Measurements from ENCODE around the gene DSCAM. TPM values are rescaled to one million over a fixed set of nuclear protein-coding genes. Genes with fewer than 3 reads are reported as not detected.
A peak's percentile ranks its signal among the peaks of the same experiment; 100 is the strongest.

Gene DSCAM
- total RNA-seq, 1 donor: not detected

DNA sequence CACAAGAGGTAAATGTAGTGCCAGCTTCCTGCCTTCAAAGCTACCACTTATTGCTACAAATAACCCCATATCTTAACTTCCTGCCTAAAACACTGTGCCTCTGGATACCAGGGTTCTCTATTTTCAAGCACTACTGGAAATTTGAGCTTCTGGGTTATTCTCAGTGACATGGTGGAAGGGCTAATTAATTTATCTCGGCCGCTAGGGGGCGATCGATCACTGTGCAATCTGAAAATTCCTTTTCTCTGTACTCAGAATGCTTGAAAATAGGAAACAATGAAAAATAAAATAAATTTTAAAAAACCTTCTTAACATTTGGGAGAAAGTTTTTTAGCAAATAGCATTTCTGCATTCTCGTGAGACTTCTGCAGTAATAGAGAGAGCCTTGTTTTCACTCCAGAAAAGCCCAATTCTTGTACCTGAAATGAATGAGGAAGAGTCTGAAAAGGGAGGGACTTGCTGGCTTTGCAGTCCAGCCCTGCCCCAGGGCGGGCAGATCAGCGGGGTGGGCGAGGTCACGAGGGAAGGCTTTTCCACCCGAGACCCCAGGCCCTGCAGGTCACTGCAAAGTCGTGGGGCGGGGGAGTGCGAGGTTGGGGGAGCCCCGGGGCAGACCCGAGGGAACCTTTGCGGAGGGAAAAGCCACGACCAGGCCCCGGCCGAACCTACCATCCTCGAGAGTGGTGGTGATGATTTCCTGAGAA is 703.0 kb downstream of the DSCAM start:
- DNase-seq (ENCODE audit: low read depth): peak; percentile 13

DNA sequence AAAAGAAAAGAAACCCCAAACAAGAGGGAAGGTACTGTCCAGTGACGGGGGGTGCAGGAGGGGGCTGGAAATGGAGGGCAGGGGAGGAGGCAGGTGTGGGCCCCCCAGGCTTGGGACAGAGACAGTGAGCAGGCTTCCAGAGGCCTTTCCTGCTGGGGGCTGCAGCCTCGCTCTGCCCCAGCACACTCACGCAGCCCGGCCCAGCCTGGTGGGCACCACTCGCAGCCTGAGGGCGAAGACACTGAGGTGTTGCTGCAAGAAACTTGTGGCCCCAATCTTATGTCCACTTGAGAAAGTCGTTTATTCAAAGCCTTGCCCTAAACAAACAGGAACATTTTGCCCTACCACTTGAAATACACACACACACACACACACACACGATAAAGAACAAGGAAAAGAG is 705.3 kb downstream of the DSCAM start:
- TF ChIP-seq, protein P1, sequence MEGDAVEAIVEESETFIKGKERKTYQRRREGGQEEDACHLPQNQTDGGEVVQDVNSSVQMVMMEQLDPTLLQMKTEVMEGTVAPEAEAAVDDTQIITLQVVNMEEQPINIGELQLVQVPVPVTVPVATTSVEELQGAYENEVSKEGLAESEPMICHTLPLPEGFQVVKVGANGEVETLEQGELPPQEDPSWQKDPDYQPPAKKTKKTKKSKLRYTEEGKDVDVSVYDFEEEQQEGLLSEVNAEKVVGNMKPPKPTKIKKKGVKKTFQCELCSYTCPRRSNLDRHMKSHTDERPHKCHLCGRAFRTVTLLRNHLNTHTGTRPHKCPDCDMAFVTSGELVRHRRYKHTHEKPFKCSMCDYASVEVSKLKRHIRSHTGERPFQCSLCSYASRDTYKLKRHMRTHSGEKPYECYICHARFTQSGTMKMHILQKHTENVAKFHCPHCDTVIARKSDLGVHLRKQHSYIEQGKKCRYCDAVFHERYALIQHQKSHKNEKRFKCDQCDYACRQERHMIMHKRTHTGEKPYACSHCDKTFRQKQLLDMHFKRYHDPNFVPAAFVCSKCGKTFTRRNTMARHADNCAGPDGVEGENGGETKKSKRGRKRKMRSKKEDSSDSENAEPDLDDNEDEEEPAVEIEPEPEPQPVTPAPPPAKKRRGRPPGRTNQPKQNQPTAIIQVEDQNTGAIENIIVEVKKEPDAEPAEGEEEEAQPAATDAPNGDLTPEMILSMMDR (IDR thresholded peaks at IDR 0.05; ENCODE audit: insufficient read depth, low read depth, low read length): no peak
- no peak overlapping the region for H3K4me3 ChIP-seq (ENCODE audit: low read depth, low read length)
- DNase-seq (ENCODE audit: low read depth): no peak

More for the DNA sequence above, 703.0 kb downstream of the DSCAM start:
- no peak overlapping the region for H3K4me3 ChIP-seq (ENCODE audit: low read depth, low read length)
- TF ChIP-seq, protein P1 (IDR thresholded peaks at IDR 0.05; ENCODE audit: insufficient read depth, low read depth, low read length): peak; percentile 48

DNA sequence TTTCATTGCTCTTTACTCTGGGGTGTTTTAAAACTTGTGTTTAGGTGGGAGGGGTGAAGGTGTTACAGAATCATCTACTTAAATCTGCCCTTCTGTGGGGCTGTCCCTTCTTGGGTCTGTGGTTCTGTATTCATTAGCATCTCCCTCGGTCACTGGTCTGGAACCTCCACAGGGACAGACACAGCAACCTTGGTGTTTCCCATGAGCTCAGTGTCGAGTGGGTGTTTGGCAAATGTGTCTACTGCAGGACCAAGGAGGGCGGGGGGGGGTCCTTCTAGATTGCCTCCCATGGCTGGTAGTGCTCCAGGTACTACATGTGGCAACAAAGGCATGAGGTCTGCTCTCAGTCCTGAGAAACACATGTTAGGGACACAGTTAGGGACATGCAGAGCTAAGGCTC is 706.3 kb downstream of the DSCAM start:
- TF ChIP-seq, protein P1 (IDR thresholded peaks at IDR 0.05; ENCODE audit: insufficient read depth, low read depth, low read length): no peak
- DNase-seq (ENCODE audit: low read depth): no peak

DNA sequence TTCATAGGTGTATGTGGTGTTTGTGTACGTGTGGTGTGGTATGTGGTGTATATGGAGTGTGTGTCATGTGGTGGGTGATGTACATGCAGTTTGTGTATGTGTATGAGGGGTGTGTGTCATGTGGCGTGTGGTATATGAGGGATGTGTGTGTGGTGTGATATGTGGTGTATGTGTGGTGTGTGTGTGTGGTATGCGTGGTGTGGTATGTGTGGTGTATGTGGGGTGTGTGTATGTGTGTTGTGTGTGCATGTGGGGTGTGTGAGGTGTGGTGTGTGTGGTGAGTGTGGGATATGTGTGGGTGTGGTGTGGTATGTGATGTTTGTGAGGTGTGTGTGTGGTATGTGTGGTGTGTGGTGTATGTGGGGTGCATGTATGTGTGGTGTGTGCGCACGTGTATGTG is 707.3 kb downstream of the DSCAM start:
- H3K4me3 ChIP-seq (ENCODE audit: low read depth, low read length): no peak overlapping the region
- TF ChIP-seq, protein P1 (IDR thresholded peaks at IDR 0.05; ENCODE audit: insufficient read depth, low read depth, low read length): no peak
- no peak for DNase-seq (ENCODE audit: low read depth)

More for the DNA sequence above, 706.3 kb downstream of the DSCAM start:
- no peak overlapping the region for H3K4me3 ChIP-seq (ENCODE audit: low read depth, low read length)

DNA sequence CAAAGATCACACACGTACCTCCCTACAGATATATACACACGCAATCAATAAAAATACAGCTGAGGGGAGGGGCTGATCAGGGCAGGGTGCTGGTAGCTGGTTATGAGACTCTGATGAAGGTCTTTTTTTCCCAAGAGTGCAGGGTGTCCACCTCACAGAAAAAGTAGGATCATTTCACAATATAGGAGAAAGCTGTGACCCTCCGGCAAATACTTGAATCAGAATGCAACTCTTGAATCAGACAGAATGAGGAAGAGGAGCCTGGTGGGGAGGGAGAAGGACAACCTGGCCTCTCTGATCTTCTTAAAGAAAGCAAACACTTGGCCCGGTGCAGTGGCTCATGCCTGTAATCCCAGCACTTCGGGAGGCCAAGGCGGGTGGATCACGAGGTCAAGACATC is 710.4 kb downstream of the DSCAM start:
- H3K4me3 ChIP-seq (ENCODE audit: low read depth, low read length): no peak overlapping the region
- DNase-seq (ENCODE audit: low read depth): no peak
- TF ChIP-seq, protein P1 (IDR thresholded peaks at IDR 0.05; ENCODE audit: insufficient read depth, low read depth, low read length): no peak

DNA sequence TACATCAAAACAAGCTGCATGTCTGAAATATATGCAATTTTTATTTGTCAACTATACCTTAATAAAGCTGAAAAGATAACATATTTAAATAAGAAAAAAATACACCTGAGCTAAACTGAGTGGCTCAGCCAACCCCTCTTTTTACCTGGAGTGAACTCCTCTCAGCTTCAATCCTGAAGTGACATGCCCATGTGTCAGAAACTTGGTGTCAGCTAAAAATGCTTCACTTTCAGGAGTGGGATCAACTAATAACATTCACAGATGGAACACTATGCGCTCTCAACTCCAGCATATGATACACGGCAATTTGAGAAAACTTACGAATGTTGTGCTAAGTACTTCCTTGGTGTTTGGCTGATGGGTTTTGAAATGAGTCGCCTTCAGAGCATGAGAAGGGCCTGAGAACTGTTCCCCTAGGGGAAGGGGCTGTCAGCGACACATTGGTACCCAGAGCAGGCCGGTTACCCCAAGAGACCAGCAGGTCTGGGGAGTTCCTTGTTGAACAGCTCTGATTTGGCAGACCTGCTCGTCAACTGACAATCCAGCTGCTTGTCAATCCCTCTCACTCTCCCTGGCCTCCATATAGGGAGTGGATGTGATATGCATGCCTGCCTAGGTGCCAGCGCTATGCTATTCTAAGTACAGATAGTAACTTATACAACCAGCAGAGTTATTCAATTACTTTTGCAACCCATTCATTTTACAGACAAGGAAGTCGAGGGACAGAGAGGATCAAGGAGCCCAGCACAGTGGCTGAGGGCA is 712.0 kb downstream of the DSCAM start:
- no peak for DNase-seq (ENCODE audit: low read depth)
- H3K4me3 ChIP-seq (ENCODE audit: low read depth, low read length): no peak overlapping the region
- TF ChIP-seq, protein P1 (IDR thresholded peaks at IDR 0.05; ENCODE audit: insufficient read depth, low read depth, low read length): no peak
